Testis (tissue), 3 donors: ENCODE data around the gene MPP4. TPM values are rescaled to one million over a fixed set of nuclear protein-coding genes. Genes with fewer than 3 reads are reported as not detected.
"Not testable (repeated sequence)": the region's sequence is repeated elsewhere in the genome, so short reads cannot be mapped to it uniquely, and the experiment has no call there.

Experiments used
- DNase-seq: peaks from one replicate; pipeline ENCODE4 v3.0.0-alpha.2; 2019
- H3K27ac ChIP-seq, 2 donors: fragments of 200-600 bp; sonication (generic); one replicate each; pipeline ENCODE4 v1.5.1; 2019
- H3K27me3 ChIP-seq: fragments of 200-600 bp; sonication (generic); one replicate; pipeline ENCODE4 v1.5.1; 2019
- H3K36me3 ChIP-seq: fragments of 200-600 bp; sonication (generic); one replicate; pipeline ENCODE4 v1.5.1; 2017; ENCODE audit warnings: low read depth; ENCODE audit errors: missing control alignments
- H3K4me1 ChIP-seq: fragments of 200-600 bp; sonication (generic); one replicate; pipeline ENCODE4 v1.5.1; 2019
- H3K4me3 ChIP-seq, 2 donors: fragments of 200-600 bp; sonication (generic); one replicate each; pipeline ENCODE4 v1.5.1; 2017 to 2019
- H3K9me3 ChIP-seq: fragments of 200-600 bp; sonication (generic); one replicate; pipeline ENCODE4 v1.5.1; 2017
- CTCF ChIP-seq, 3 experiments: fragments of 450-650 bp in 2 of 3; fragments of 200-600 bp in 1 of 3; sonication (generic) in 1 of 3; IDR thresholded peaks; one replicate each; pipeline ENCODE4 v1.5.1; 2016 to 2019; ENCODE audit warnings: antibody characterized with exemption in 3 of 3, mild to moderate bottlenecking in 2 of 3, moderate library complexity in 1 of 3
- POLR2A ChIP-seq: fragments of 450-650 bp; IDR thresholded peaks from one replicate; pipeline ENCODE4 v1.6.1; 2017; ENCODE audit warnings: antibody characterized with exemption, mild to moderate bottlenecking, moderate library complexity
- WGBS, 2 donors: methylation state at CpG; one replicate each; pipeline ENCODE4 v1.1.5; 2018; 5-methylcytosine and 5-hydroxymethylcytosine counted together
- intact Hi-C: fragments of 100-400 bp; cut with DNase I; formaldehyde crosslinking; loops from one replicate; pipeline ENCODE4 v1.15.1; 2023; ENCODE audit warnings: low total_unique reads
- polyA plus RNA-seq: library from polyadenylated mRNA; stranded (reverse); fragments of 350-450 nt; fragmentation: Illumina TruSeq; extraction: RNeasy Lipid Tissue Mini Kit (QIAGEN cat#74804); gene quantifications from one replicate; pipeline ENCODE4 v1.2.3, GENCODE V29; 2014; ENCODE audit warnings: low read depth, low replicate concordance; ENCODE audit not compliant: insufficient read depth
- total RNA-seq, 2 donors: library from RNA; depleted of rRNA; stranded (reverse); fragments of >200 nt; gene quantifications; one replicate each; pipeline ENCODE4 v1.2.3, GENCODE V29; 2016

MPP4 gene
- total and polyA plus RNA-seq, 3 donors from 2014 or later = 0.28 TPM; not detected in 2

GRCh38 chr2:201678401-201678800, 20.0 kb downstream of the MPP4 start:
- intact Hi-C loops = no loop called here
- Histone ChIP-seq H3K9me3 (no peaks in the 10 kb centered on the region), H3K27ac (no peak overlapping the region), H3K4me3 (no peak overlapping the region), H3K36me3 (no peaks in the 10 kb centered on the region), H3K27me3 (no peaks in the 10 kb centered on the region), H3K4me1 (no peaks in the 10 kb centered on the region)
- TF ChIP-seq CTCF (IDR thresholded peaks at IDR 0.05) = no peak
- TF ChIP-seq POLR2A = no peak
- 69 to 96% methylated on average over 6 of the region's 6 CpGs for WGBS, 2 donors
- no peak for DNase-seq

GRCh38 chr2:201675454-201675853, 23.0 kb downstream of the MPP4 start:
- no peak overlapping the region for H3K27ac ChIP-seq
- no peak overlapping the region for H3K4me3 ChIP-seq
- WGBS, 2 donors = 76 to 89% methylated on average over 4 of the region's 4 CpGs
- H3K4me1 ChIP-seq = no peaks in the 10 kb centered on the region
- no peak for TF ChIP-seq CTCF (IDR thresholded peaks at IDR 0.05)
- TF ChIP-seq POLR2A = no peak
- DNase-seq = no peak
- H3K27me3 ChIP-seq = no peaks in the 10 kb centered on the region
- no peaks in the 10 kb centered on the region for H3K9me3 ChIP-seq
- intact Hi-C loops = no loop called here
- H3K36me3 ChIP-seq = no peaks in the 10 kb centered on the region

- no peaks in the 10 kb centered on the region for H3K27me3 ChIP-seq
- H3K36me3 ChIP-seq = no peaks in the 10 kb centered on the region
- intact Hi-C loops = no loop called here
- no peak overlapping the region for H3K4me3 ChIP-seq
- H3K4me1 ChIP-seq = no peaks in the 10 kb centered on the region
- no peak for DNase-seq
- H3K9me3 ChIP-seq = no peaks in the 10 kb centered on the region
- 86 to 91% methylated on average over 3 of the region's 3 CpGs for WGBS, 2 donors
- H3K27ac ChIP-seq = no peak overlapping the region
- TF ChIP-seq POLR2A = no peak
- TF ChIP-seq CTCF (IDR thresholded peaks at IDR 0.05) = no peak
These were observed 23.6 kb downstream of the MPP4 start for GRCh38 chr2:201674794-201675193.

- no peaks in the 10 kb centered on the region for H3K4me1 ChIP-seq
- no peak overlapping the region for H3K4me3 ChIP-seq
- H3K27ac ChIP-seq = no peak overlapping the region
- WGBS, 2 donors = 59 to 66% methylated on average over 3 of the region's 3 CpGs
- DNase-seq = no peak
- TF ChIP-seq POLR2A (no peak), CTCF (IDR thresholded peaks at IDR 0.05) (no peak)
- H3K9me3 ChIP-seq = no peaks in the 10 kb centered on the region
- no peaks in the 10 kb centered on the region for H3K27me3 ChIP-seq
- intact Hi-C loops = no loop called here
- H3K36me3 ChIP-seq = no peaks in the 10 kb centered on the region
These were observed 24.1 kb downstream of the MPP4 start for GRCh38 chr2:201674298-201674697.

- WGBS, 2 donors = 92 to 96% methylated on average over 2 of the region's 2 CpGs
- Histone ChIP-seq H3K36me3 (no peaks in the 10 kb centered on the region), H3K9me3 (no peaks in the 10 kb centered on the region), H3K4me3 (no peak overlapping the region), H3K27ac (no peak overlapping the region), H3K27me3 (no peaks in the 10 kb centered on the region), H3K4me1 (no peaks in the 10 kb centered on the region)
- DNase-seq = no peak
- intact Hi-C loops = no loop called here
- TF ChIP-seq CTCF (IDR thresholded peaks at IDR 0.05) = no peak
- TF ChIP-seq POLR2A = no peak
These were observed 24.9 kb downstream of the MPP4 start for GRCh38 chr2:201673546-201673945.

- H3K27ac ChIP-seq, H3K9me3 ChIP-seq, DNase-seq, intact Hi-C loops, H3K36me3 ChIP-seq, H3K27me3 ChIP-seq, H3K4me1 ChIP-seq, H3K4me3 ChIP-seq: not testable (repeated sequence)
- WGBS, 2 donors = 46 to 63% methylated on average over 4 of the region's 4 CpGs
These were observed 27.2 kb downstream of the MPP4 start for GRCh38 chr2:201671205-201671604.
